COR-L47 (cell line): Measurements from ENCODE around the gene CUL3.
"Not testable (repeated sequence)": the region's sequence is repeated elsewhere in the genome, so short reads cannot be mapped to it uniquely, and the experiment has no call there.

Experiments
- DNase-seq: peaks from one replicate; lab custom pipeline; 2025; lab: John Stamatoyannopoulos, UW

CUL3 gene

DNA sequence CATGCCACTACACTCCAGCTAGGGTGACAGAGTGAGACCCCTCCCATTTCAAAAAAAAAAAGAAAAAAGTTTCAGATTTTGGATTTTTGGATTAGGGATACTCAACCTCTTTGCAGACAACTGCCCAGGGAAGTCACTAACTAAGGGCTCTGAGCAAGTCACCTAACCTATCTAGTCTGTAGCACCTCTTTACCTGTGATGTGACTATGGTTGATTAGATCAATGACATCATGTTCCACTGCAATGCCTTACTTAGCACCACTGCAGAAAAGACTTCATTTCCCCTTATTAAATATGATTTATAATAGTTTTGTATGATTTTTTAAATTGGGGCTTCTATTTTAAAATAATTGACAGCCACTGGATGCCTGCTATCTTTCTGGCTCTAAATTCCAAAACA lies 41.2 kb downstream of the CUL3 start:
- DNase-seq = no peak

DNA sequence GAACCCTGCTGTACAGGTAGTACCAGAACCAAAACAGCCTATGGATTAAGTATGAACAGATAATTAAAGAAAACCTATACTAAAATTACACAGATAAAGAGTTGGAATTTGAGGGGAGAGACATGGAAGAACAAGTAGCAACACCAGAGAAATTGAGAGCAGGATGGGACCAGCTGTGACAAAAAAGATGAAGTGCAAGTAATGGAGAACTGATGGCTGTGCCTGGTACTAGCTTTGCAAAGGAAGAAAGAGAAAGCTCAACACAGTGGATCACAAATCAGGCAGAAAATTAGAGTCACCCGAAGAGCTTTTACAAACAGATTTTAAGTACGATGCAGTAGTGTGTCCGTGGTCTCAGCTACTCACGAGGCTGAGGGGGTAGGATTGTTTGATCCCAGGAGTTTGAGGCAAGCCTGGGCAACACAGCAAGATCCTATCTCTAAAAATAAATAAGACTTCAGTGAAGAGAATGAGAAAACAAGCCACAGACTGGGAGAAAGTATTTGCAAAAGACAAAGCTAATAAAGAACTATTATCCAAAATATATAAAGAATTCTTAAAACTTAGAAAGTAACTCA lies 46.5 kb downstream of the CUL3 start:
- DNase-seq = no peak

DNA sequence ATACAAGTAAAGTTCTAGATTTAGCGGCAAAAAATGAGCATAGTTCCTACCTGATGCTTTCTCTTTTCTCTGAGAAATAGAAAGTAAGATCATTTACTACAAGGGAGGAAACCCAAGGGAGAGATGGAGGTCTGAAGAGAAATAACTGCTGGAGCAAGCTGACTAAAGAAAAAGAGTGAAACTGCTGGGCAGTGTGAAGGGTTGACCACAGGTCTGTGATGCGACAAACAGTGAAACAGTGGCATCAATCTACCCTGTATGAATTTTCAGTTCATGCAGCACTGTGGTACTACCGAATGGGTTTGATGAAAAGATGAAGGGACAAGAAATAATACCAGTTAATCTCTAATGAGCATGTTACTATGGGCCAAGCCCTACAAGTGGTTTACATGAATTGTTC lies 52.2 kb downstream of the CUL3 start:
- DNase-seq = no peak

DNA sequence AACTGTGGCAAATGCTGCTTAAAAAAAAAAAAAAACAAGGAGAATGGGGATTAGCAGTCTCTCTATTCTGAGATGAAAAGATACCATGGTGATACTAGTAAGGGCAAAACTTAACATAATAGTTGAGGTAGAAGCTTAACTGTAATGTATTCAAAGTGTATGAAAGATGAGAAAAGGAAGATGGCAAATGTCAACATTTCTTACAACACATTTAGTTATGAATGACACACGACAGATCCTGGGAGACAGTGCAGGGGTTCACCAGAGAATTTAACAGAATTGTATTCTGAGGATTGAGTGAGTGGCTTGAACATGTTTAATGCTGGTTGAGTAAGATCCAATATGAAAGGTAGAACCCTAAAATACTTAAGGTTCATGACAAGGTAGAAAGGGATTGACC lies 52.7 kb downstream of the CUL3 start:
- no peak for DNase-seq

DNA sequence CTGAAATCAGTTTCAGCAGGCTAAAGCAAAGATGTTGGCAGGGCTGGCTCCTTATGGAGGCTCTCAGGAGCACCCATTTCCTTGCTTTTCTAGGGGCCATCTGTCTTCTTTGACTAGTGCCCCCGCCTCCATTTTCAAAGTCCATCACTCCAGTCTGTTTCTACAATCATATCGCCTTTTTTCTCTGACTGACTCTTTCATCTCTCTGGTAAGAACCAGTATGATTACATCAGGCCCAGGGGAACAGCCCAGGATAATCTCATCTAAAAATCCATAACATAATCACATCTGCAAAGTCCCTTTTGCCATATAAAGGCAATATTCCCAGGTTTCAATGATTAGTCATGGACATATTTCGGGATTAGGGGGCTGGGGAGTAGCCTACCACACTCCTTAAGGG lies 57.0 kb downstream of the CUL3 start:
- no peak for DNase-seq

DNA sequence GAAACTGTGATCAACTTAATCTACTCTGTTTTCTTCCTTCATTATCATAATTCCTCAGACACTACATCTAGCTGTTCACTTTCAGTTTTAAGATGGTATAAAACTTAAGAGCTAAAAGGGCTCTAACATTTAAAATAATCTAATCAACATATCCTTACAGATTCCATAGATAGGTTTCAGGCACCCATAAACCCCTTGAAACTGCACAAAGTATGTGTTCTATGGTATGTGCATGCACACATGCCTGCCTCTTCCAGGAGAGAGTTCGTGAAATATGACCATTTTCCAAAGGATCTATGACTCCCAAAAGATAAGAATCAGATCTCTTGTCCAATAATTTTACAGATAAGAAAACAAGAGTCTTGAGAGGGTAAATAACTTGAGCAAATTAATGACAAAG lies 59.4 kb downstream of the CUL3 start:
- no peak for DNase-seq

DNA sequence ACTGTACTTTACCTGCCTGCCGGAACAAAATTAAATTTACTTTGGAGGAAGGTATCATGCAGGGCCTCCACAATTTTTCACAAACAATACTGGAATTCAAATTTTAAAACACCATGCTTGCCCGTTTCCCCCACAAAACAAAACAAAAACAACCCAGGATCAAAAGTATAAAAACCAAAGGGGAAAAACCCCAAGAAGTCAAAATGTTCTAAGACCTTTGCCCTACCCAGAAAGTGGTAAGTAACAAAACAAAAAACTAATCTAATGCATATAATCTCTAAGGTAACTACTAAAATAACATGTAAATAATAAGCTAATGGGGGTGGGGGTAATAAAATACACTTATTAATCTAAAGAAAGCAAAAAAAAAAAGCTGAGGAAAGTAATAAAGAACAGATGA lies 60.5 kb downstream of the CUL3 start:
- DNase-seq = no peak

DNA sequence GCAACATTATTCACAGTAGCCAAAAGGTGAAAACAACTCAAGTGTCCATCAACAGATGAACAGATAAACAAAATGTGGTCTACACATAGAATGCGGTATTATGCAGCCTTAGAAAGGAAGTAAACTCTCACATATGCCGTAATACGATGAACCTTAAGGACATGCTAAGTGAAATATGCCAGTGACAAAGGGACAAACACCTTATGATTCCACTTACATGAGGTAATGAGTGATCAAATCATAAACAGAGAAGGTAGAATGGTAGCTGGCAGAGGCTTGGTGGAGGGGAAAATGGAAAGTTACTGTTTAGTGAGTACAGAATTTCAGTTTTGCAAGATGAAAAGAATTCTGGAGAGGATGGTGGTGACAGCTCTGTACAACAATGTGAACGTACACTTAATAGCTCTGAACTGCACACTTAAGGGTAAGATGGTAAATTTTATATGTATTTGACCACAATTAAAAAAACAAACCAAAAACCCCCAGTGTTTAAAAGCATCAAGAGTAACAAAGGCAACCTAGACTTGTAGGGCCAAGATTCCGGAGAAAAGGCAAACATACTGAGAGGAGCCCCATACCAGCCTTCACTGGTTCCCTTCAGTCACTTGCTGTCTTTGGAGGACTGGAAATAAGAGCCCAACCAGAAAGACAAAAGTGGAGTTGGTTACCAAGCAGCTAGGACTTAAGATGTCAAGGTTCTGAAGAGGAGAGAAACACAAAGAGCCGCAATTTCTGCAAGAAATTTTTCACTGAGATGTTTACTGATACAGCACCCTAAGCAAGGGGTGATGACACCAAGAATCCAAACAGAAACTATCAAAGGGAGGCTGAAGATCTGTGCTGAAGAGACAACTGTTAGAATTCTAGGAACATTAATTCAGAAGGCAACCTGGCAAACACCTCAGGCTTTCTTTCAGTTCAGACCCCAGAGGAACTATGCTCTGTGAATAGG lies 61.3 kb downstream of the CUL3 start:
- DNase-seq = no peak

DNA sequence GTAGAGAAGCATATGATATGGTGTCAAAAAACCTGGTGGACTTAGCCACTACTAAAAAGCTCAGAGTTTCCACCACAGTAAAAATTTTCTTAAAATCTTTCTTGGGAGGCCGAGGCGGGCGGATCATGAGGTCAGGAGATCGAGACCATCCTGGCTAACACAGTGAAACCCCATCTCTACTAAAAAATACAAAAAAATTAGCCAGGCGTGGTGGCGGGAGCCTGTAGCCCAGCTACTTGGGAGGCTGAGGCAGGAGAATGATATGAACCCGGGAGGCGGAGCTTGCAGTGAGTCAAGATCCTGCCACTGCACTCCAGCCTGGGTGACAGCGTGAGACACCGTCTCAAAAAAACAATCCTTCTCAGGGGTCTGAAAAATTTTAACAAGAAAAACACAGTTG lies 62.7 kb downstream of the CUL3 start:
- not testable (repeated sequence) for DNase-seq

DNA sequence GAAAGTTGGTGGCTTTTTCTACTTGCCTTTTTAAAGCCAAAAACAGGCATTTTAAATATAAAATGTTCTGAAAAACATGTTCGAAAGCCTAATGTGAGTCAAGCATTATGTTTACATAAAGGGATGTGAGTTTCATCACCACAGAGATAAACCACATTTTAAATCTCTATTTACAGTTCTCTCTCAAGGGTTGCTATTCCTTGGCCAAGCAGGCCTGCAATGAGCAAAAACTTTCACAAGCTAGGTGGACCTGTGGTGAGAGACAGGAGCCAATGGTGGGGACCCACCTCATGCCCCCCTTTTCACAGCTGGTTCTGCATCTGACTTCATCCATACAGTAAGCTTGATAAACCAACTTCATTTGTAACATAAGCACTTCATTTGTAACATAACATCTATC lies 65.1 kb downstream of the CUL3 start:
- DNase-seq = no peak

DNA sequence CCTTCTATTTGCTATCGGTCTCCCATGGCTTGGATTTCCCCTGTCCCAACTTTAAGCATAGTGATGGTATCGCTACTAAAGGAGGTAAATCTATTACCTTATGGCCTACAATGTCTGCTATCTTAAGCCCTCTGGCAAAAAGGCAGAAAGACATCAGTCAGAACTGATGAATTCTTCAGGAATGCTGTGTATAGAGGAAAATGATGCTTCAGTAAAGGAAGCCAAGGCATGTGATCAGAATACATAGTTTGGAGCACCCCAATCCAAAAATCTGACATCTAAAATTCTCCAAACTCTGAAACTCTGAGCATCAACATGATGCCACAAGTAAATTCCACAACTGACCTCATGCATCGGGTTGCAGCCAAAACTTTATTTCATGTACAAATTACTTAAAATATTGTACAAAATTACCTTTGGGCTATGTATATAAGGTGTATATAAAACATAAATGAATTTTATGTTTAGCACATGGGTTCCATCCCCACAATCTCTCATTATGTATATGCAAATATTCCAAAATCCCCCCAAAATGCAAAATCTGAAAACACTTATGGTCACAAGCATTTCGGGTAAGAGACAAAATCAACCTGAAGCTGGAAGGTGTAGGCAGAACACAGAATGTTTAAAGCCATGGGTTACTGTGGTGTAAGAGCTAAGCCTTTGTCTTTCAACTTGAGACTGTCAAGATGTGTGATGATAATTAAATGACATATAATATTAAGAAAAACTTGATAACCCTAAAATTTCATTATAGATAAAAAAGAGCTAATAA lies 66.2 kb downstream of the CUL3 start:
- DNase-seq = no peak

DNA sequence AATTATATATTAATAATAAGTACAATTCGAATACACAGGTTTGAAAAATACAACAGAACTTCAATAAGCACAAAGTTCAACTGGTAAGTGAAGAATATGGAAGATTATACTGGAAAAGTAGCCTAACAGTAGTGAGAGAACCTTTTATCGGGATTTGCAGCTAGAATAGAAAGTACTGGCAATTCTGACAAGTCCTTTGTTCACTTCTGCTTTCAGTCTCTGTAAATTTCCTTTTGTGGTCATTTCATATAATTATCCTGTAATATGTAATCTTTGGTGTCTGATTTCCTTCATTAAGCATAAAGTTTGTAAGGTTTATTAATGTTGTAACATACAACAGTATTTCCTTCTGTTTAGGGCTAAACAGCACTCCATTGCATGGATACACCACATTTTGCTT lies 67.2 kb downstream of the CUL3 start:
- no peak for DNase-seq

DNA sequence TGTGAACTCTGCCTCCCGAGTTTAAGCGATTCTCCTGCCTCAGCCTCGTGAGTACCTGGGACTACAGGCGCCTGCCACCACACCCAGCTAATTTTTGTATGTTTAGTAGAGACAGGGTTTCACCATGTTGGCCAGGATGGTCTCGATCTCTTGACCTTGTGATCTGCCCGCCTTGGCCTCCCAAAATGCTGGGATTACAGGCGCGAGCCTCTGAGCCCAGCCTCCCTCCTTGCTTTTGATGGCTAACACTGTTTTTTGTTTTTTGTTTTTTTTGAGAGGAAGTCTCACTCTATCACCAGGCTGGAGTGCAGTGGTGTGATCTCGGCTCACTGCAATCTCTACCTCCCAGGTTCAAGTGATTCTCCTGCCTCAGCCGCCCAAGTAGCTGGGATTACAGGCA lies 68.8 kb downstream of the CUL3 start:
- not testable (repeated sequence) for DNase-seq

DNA sequence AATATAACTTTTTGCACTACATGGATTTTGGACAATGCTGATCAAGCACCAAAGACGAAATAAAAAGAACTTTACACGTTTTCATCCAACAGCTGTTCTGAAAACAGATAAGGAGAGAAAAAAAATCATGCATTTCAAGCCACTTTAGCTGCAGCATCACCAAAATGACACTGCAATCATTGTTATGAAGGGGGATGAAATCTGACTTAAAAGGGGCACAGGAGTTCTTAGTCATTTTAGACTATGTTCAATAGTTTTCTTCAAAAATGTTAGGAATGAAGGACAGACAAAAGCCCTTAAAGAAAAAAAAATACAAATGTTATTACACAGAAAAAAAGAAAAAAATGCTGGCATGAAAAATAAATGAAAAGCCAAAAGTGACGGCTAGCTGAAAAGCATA lies 71.2 kb downstream of the CUL3 start:
- no peak for DNase-seq

DNA sequence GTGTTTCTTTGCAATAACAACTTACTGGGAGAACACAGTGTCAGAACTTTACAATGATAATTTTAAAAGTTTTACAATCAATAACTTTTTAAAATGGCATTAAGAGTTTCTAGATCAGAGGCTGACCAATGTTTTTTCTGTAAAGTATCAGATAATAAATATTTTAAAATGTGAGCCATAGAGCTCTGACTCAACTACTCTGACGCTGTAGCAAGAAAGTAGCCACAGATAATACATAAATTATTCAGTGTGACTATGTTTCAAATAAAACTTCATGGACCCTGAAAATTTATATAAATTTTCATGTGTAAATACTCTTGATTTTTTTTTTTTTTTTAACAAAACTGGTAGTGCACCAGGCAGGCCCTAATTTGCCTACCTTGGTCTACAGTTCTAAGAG lies 77.4 kb downstream of the CUL3 start:
- no peak for DNase-seq

DNA sequence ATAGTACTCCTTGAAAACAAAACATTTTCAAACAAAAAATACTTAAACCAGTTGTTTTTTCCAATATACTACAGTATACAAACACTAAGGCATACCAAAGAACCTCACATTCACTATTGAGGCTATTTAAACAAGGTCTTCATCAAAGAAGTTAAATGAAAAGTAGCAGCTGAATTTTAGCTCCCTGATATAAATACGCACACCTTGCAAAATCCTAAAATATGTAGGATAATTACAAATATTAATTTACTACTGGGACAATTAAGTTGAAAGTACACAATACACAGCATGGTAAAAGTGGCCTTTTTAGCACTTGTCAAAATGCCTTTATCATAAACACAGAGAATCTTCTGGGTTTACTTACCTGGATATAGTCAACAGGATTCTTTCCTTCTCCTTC lies 78.7 kb downstream of the CUL3 start:
- no peak for DNase-seq

DNA sequence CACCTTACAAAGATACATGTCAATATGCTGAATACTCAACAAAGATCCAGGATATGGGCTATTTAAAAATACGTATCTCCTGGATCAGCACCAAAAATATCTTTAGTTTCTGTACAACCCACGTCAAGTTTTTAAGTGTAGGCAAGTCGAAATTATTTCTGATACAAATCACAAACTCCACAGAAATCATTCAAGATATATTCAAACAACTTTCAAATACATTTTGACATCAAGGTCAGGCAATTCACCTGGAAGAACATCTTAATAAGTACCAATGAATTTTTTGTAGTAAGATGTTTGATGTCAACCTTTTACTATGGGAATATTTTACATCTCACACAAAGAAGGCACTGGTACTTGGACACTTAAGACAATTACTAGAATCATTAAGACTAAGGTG lies 86.2 kb downstream of the CUL3 start:
- no peak for DNase-seq

DNA sequence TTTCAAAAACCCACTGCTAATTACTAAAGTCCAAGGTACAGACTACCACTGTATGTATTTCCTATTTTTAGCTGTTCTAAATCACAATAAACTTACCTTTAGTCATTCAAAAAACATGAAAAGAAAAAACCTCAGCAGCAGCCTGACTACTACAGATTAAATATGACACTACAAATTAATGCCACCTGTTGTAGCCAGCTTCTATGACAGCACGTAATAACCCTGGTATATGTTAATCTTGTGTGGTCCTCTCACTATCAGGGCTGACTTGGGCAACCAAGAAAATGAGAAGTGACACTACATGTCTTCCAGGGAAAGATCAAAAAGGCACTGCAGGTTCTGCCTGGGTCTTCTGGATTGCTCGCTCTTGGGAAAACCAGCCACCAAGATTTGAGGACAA lies 92.6 kb downstream of the CUL3 start:
- DNase-seq = no peak

DNA sequence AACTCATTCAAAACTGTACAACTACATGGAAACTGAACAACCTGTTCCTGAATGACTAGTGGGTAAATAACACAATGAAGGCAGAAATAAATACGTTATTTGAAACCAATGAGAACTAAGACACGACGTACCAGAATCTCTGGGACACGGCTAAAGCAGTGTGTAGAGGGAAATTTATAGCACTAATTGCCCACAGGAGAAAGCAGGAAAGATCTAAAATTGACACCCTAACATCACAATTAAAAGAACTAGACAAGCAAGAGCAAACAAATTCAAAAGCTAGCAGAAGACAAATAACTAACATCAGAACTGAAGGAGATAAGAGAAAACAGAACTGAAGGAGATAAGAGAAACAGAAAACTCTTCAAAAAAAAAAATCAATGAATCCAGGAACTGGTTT lies 97.2 kb downstream of the CUL3 start:
- DNase-seq = not testable (repeated sequence)

DNA sequence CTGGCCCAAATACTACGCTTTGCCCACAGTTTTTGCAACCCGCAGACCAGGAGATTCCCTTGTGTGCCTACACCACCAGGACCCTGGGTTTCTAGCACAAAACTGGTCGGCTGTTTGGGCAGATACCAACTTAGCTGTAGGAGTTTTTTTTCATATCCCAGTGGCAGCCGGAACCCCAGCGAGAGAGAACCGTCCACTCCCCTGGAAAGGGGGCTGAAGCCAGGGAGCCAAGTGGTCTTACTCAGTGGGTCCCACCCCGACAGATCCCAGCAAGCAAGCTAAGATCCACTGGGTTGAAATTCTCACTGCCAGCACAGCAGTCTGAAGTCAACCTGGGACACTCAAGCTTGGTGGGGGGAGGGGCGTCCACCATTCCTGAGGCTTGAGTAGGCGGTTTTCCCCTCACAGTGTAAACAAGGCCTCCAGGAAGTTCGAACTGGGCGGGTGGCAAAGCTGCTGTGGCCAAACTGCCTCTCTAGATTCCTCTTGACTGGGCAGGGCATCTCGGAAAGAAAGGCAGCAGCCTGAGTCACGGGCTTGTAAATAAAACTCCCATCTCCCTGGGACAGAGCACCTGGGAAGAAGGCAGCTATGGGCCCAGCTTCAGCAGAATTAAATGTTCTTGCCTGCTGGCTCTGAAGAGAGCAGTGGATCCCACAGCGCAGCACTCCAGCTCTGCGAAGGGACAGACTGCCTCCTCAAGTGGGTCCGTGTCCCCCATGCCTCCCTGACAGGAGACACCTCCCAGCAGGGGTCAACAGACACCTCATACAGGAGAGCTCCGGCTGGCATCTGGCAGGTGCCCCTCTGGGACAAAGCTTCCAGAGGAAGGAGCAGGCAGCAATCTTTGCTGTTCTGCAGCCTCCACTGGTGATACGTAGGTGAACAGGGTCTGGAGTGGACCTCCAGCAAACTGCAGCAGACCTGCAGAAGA lies 99.8 kb downstream of the CUL3 start:
- not testable (repeated sequence) for DNase-seq

DNA sequence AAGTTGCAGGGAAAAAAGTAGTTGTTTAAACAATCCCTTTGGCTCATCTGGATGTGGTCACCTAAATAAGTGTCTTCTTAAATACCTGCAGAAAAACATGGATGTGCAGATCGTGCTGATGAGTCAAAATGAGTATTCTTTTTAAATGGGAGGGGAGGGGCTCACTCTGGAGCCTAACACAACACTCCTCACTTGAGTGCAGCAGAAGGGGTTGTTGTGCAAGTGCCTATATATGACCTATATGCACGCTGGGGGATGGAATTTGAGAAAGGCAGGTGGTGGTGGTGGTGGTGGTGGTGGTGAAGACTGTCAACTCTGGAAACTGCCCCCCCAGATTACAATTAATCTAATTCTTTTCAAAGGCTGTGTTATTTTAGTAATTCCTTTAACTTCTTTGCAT lies 105.3 kb downstream of the CUL3 start:
- no peak for DNase-seq

DNA sequence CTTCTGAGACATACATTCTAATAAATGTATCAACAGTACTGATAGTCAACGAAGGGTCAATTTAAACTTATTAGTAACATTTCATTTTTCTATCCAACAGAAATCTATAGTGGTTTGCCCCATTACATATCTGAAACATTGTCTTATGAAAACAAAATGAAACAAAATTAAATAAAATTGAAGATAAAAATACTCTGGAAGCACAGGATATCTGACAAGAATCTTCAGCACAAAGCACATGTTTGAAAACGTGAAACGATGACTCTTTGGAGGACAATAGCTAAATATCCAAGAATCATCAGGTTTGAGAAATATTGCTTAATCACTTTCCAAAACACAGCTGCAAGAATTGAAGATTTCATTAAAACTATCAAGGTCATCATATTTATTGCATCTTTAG lies 112.3 kb downstream of the CUL3 start:
- no peak for DNase-seq
